Sigmoid colon (tissue), 4 donors: ENCODE results near the gene SPRR1B.

Experiments used
- CTCF ChIP-seq, 4 experiments: fragments of 450-650 bp in 3 of 4; fragments of 200-600 bp in 1 of 4; IDR thresholded peaks; one replicate each; pipeline ENCODE4 v1.5.1; 2016 to 2019; ENCODE audit warnings: antibody characterized with exemption in 4 of 4, mild to moderate bottlenecking in 3 of 4, moderate library complexity in 2 of 4
- POLR2AphosphoS5 ChIP-seq, 4 donors: sonication (generic); formaldehyde crosslinking; IDR thresholded peaks; one replicate each; pipeline ENCODE4 v1.6.1; 2017; ENCODE audit warnings: antibody characterized with exemption in 4 of 4

GRCh38 chr1:152993186-152993585 lies 37.8 kb upstream of the SPRR1B start:
- TF ChIP-seq CTCF (IDR thresholded peaks at IDR 0.05) = no peak
- TF ChIP-seq POLR2AphosphoS5 (IDR thresholded peaks at IDR 0.05) = no peak
